Fibroblast of the aortic adventitia (primary cell): ENCODE measurements around the gene GBX1. TPM values are rescaled to one million over a fixed set of nuclear protein-coding genes. Genes with fewer than 3 reads are reported as not detected.

ENCODE experiments used
- DNase-seq: peaks from one replicate; pipeline ENCODE4 v3.0.0-alpha.2; 2010; ENCODE audit warnings: low read depth
- H3K4me3 ChIP-seq: 2 replicates; pipeline ENCODE4 v1.5.1; 2011; ENCODE audit warnings: low read depth, mild to moderate bottlenecking, control low read depth, low read length, moderate library complexity
- CTCF ChIP-seq: IDR thresholded peaks from 2 replicates; pipeline ENCODE4 v1.5.1; 2011; ENCODE audit warnings: mild to moderate bottlenecking, low read length, control low read depth, inconsistent platforms; ENCODE audit not compliant: insufficient read depth
- total RNA-seq: library from RNA; depleted of rRNA; stranded (reverse); fragments of >200 nt; gene quantifications from 2 replicates; pipeline ENCODE4 v1.2.3, GENCODE V29; 2012; ENCODE audit warnings: low replicate concordance

The GBX1 gene
- total RNA-seq, 1 donor, result not detected

- TF ChIP-seq CTCF, result no peak
- no peak overlapping the region for H3K4me3 ChIP-seq
- no peak for DNase-seq
Measured at GRCh38 chr7:151133266-151133985, 34.1 kb downstream of the GBX1 start.

GRCh38 chr7:151132461-151133205 is 34.9 kb downstream of the GBX1 start:
- no peak for TF ChIP-seq CTCF
- DNase-seq, result no peak
- H3K4me3 ChIP-seq, result no peak overlapping the region

- DNase-seq, result no peak
- no peak overlapping the region for H3K4me3 ChIP-seq
- TF ChIP-seq CTCF, result no peak
Measured at GRCh38 chr7:151131592-151132293, 35.8 kb downstream of the GBX1 start.

GRCh38 chr7:151131224-151131591 is 36.3 kb downstream of the GBX1 start:
- no peak overlapping the region for H3K4me3 ChIP-seq
- DNase-seq, result no peak
- TF ChIP-seq CTCF, result no peak

- no peak for DNase-seq
- H3K4me3 ChIP-seq, result no peak overlapping the region
- no peak for TF ChIP-seq CTCF
Measured at GRCh38 chr7:151130741-151131157, 36.7 kb downstream of the GBX1 start.

GRCh38 chr7:151129960-151130591 is 37.4 kb downstream of the GBX1 start:
- no peak overlapping the region for H3K4me3 ChIP-seq
- TF ChIP-seq CTCF, result no peak
- DNase-seq, result no peak
